ENCODE results near the gene MAML1.

GRCh38 chr5:179699616-179700237, 32.9 kb upstream of the MAML1 start:
- TF ChIP-seq ESRRG (CRISPR knock-in tag; IDR thresholded peaks at IDR 0.05) (no peak), ZFP30 (CRISPR knock-in tag; IDR thresholded peaks at IDR 0.05) (no peak), ZNF70 (CRISPR knock-in tag; IDR thresholded peaks at IDR 0.05) (no peak), CSRNP3 (CRISPR knock-in tag; IDR thresholded peaks at IDR 0.05) (no peak), PPARA (CRISPR knock-in tag; IDR thresholded peaks at IDR 0.05; ENCODE audit: borderline replicate concordance) (no peak), SNAI2 (CRISPR knock-in tag; IDR thresholded peaks at IDR 0.05) (no peak), OSR1 (CRISPR knock-in tag; IDR thresholded peaks at IDR 0.05) (no peak), ZFP3 (CRISPR knock-in tag; IDR thresholded peaks at IDR 0.05) (no peak)
- TF ChIP-seq, protein P1, sequence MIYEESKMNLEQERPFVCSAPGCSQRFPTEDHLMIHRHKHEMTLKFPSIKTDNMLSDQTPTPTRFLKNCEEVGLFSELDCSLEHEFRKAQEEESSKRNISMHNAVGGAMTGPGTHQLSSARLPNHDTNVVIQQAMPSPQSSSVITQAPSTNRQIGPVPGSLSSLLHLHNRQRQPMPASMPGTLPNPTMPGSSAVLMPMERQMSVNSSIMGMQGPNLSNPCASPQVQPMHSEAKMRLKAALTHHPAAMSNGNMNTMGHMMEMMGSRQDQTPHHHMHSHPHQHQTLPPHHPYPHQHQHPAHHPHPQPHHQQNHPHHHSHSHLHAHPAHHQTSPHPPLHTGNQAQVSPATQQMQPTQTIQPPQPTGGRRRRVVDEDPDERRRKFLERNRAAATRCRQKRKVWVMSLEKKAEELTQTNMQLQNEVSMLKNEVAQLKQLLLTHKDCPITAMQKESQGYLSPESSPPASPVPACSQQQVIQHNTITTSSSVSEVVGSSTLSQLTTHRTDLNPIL (CRISPR knock-in tag; IDR thresholded peaks at IDR 0.05; ENCODE audit: low read depth) = no peak
- TF ChIP-seq, protein P2, sequence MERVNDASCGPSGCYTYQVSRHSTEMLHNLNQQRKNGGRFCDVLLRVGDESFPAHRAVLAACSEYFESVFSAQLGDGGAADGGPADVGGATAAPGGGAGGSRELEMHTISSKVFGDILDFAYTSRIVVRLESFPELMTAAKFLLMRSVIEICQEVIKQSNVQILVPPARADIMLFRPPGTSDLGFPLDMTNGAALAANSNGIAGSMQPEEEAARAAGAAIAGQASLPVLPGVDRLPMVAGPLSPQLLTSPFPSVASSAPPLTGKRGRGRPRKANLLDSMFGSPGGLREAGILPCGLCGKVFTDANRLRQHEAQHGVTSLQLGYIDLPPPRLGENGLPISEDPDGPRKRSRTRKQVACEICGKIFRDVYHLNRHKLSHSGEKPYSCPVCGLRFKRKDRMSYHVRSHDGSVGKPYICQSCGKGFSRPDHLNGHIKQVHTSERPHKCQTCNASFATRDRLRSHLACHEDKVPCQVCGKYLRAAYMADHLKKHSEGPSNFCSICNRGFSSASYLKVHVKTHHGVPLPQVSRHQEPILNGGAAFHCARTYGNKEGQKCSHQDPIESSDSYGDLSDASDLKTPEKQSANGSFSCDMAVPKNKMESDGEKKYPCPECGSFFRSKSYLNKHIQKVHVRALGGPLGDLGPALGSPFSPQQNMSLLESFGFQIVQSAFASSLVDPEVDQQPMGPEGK (CRISPR knock-in tag; IDR thresholded peaks at IDR 0.05; ENCODE audit: borderline replicate concordance) = no peak

Measured in SK-N-SH treated with all-trans-retinoic acid at 6 μM for 48 hours (cell line).